Cardiac fibroblast (primary cell): ENCODE measurements around the gene ARHGEF4.

Experiments
- DNase-seq, 2 donors: peaks; one replicate each; pipeline versions ENCODE4 v3.0.0 to v3.0.0-alpha.2; 2010; ENCODE audit warnings: low read depth in 2 of 2
- H3K4me3 ChIP-seq, 2 donors: replicated peaks in 1 of 2; 1 replicate in 1 of 2; 2 replicates in 1 of 2; pipeline ENCODE4 v1.5.1; 2011; ENCODE audit warnings: low read depth in 2 of 2, low read length in 2 of 2, mild to moderate bottlenecking in 2 of 2, moderate library complexity in 1 of 2
- TF ChIP-seq, protein P1 (sequence below): IDR thresholded peaks from one replicate; pipeline ENCODE4 v1.5.1; 2011; ENCODE audit warnings: low read depth, mild to moderate bottlenecking, low read length, inconsistent platforms

Gene ARHGEF4

DNA sequence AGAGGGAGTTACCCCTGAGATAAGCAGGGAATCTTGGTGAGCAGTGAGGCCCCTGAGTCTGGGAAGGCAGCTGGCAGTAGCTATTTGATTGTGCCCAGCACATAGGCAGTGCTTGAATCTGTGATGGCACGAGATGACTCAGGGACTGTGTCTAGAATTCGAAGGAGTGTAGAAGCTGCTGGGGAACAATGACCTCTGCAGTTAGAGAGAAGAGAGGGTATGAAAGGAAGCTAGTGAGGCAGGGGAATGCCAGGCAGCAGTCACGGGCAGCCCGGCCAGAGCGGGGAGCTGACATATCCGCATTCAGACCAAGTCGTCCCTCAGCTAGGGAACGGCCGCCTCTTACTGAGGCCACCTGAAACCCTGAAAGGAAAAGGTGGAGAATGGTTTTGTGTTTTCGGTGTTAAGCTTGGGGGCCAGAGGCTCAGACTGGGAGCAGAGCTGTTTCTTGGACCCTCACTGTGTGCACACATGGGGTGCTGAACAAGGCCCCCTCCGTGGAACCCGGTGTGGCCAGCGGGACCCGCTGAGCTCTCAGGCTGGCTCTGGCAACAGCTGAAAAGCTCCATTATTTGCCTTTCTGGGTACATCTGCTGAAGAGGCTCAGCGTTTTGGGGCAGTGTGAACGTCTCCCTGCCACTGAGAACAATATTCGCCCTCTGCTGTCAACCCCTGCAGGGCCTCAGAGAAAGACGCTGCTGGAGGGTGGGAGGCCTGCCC lies 32.9 kb downstream of the ARHGEF4 start:
- H3K4me3 ChIP-seq = no peak overlapping the region
- TF ChIP-seq, protein P1, sequence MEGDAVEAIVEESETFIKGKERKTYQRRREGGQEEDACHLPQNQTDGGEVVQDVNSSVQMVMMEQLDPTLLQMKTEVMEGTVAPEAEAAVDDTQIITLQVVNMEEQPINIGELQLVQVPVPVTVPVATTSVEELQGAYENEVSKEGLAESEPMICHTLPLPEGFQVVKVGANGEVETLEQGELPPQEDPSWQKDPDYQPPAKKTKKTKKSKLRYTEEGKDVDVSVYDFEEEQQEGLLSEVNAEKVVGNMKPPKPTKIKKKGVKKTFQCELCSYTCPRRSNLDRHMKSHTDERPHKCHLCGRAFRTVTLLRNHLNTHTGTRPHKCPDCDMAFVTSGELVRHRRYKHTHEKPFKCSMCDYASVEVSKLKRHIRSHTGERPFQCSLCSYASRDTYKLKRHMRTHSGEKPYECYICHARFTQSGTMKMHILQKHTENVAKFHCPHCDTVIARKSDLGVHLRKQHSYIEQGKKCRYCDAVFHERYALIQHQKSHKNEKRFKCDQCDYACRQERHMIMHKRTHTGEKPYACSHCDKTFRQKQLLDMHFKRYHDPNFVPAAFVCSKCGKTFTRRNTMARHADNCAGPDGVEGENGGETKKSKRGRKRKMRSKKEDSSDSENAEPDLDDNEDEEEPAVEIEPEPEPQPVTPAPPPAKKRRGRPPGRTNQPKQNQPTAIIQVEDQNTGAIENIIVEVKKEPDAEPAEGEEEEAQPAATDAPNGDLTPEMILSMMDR = no peak
- DNase-seq = peak in 1 of 2 donors; percentile 6

DNA sequence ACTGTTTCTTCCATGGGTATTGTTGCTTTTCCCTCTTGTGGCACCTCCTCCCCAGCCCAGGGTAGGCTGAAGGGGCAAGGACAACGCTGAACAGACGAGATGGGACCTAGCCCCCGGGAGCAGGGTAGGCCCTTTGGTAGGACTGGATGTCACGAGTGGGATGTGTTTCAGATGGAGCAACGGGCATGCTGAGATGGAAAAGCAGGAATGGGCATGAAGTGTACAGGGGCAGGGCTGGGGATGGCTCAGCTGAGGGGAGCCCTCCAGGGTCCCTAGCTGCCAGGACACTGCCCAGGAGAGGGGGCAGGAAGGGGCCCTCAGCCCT lies 33.4 kb downstream of the ARHGEF4 start:
- H3K4me3 ChIP-seq = no peak overlapping the region
- TF ChIP-seq, protein P1 = no peak
- no peak for DNase-seq

DNA sequence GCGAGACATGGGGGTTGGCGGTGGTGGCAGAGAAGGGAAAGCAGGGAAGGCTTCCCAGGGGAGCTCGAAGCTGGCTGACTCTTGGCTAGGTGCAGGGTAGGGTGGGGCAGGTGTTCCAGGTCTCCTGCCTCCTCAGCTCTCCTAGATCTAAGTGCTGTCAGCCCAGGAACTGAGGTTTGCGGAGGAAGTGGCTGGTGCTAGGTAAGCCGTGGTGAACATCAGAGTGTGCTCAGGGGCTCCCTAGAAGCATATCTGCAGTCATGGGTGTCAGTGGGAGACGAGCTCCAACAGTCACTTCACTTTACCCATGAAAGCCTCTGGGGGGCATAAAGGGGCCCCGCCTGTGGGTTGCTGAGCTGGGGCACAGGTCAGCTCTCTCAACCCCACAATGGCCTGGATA lies 34.1 kb downstream of the ARHGEF4 start:
- H3K4me3 ChIP-seq = no peak overlapping the region
- TF ChIP-seq, protein P1 = no peak
- no peak for DNase-seq

GRCh38 chr2:130871843-130872740 lies 35.4 kb downstream of the ARHGEF4 start:
- H3K4me3 ChIP-seq = no peak overlapping the region
- TF ChIP-seq, protein P1 = no peak
- no peak for DNase-seq

- TF ChIP-seq, protein P1 = no peak
- H3K4me3 ChIP-seq = no peak overlapping the region
- no peak for DNase-seq
Measured at GRCh38 chr2:130872741-130873125, 36.0 kb downstream of the ARHGEF4 start.

- TF ChIP-seq, protein P1 = peak; percentile 70
- DNase-seq = peak; percentile 69 to 77
- H3K4me3 ChIP-seq = no peak overlapping the region
Measured at GRCh38 chr2:130873700-130874346, 37.1 kb downstream of the ARHGEF4 start.
